ENCODE data around the gene OLA1.

DNA sequence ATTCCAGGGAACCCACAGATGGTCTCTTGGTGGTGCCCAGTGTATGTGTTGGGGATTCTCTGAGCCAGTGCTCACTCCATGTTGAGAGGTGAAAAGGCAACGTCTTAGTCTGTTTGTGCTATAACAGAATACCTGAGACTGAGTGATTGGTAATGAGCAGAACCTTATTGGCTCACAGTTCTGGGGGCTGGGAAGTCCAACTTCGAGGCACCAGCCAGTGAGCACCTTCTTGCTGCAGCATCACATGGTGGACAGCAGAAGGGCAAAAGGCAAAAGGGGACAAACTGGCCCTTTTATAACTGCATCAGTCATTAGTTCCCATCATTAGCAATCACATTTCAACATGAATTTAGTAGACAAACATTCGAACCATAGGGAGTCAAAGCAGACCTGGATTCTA, 202.2 kb downstream of the OLA1 start:
- TF ChIP-seq, protein P1, sequence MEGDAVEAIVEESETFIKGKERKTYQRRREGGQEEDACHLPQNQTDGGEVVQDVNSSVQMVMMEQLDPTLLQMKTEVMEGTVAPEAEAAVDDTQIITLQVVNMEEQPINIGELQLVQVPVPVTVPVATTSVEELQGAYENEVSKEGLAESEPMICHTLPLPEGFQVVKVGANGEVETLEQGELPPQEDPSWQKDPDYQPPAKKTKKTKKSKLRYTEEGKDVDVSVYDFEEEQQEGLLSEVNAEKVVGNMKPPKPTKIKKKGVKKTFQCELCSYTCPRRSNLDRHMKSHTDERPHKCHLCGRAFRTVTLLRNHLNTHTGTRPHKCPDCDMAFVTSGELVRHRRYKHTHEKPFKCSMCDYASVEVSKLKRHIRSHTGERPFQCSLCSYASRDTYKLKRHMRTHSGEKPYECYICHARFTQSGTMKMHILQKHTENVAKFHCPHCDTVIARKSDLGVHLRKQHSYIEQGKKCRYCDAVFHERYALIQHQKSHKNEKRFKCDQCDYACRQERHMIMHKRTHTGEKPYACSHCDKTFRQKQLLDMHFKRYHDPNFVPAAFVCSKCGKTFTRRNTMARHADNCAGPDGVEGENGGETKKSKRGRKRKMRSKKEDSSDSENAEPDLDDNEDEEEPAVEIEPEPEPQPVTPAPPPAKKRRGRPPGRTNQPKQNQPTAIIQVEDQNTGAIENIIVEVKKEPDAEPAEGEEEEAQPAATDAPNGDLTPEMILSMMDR (IDR thresholded peaks at IDR 0.05 in 4 of 5, conservative IDR thresholded peaks at IDR 0.05 in 1 of 5) = no peak
- no peak for TF ChIP-seq POLR2A (IDR thresholded peaks at IDR 0.05)
